HEK293 (cell line): ENCODE results near the gene POLN.

Source experiments
- CTCF ChIA-PET: fragments of 350-600 bp; formaldehyde crosslinking; extraction: SDS; loops from one replicate; lab custom pipeline; 2021; ENCODE audit warnings: antibody characterized with exemption; lab: Yijun Ruan, JAX
- POLR2A ChIA-PET: fragments of 300-600 bp; formaldehyde crosslinking; extraction: SDS; loops from one replicate; lab custom pipeline; 2020; ENCODE audit warnings: antibody characterized with exemption, inconsistent platforms; lab: Yijun Ruan, JAX
- H3K27ac ChIP-seq: fragments of 200-500 bp; sonication (Bioruptor generic); 2 replicates; pipeline ENCODE4 v1.5.1; 2014; ENCODE audit warnings: low read depth, low read length, control low read depth, inconsistent platforms; ENCODE audit errors: extremely low read depth
- H3K36me3 ChIP-seq, 2 experiments: fragments of 200-500 bp in 1 of 2; sonication (Bioruptor generic) in 1 of 2; 1 replicate in 1 of 2; 2 replicates in 1 of 2; pipeline ENCODE4 v1.5.1; 2014 to 2017; ENCODE audit warnings: inconsistent platforms in 2 of 2, low read length in 2 of 2; ENCODE audit not compliant: control insufficient read depth in 2 of 2, insufficient read depth in 1 of 2
- H3K4me1 ChIP-seq: fragments of 200-500 bp; sonication (Bioruptor generic); 2 replicates; pipeline ENCODE4 v1.5.1; 2014; ENCODE audit warnings: mild to moderate bottlenecking, low read length, inconsistent platforms; ENCODE audit not compliant: control insufficient read depth, insufficient read depth
- H3K4me3 ChIP-seq: 2 replicates; pipeline ENCODE4 v1.5.1; 2011; ENCODE audit warnings: low read depth, mild to moderate bottlenecking, control low read depth, low read length, moderate library complexity
- H3K9me3 ChIP-seq: fragments of 200-500 bp; sonication (Bioruptor generic); 2 replicates; pipeline ENCODE4 v1.5.1; 2014; ENCODE audit warnings: low read depth, low read length, inconsistent platforms; ENCODE audit not compliant: control insufficient read depth, insufficient read depth
- EGR2 ChIP-seq: fragments of 450-650 bp; formaldehyde crosslinking; IDR thresholded peaks from 2 replicates; pipeline ENCODE4 v1.5.1; 2016; ENCODE audit warnings: low read depth, missing biosample characterization, missing genetic modification characterization
- KLF8 ChIP-seq: fragments of 450-650 bp; formaldehyde crosslinking; IDR thresholded peaks from 2 replicates; pipeline ENCODE4 v1.5.1; 2016; ENCODE audit warnings: missing biosample characterization, missing genetic modification characterization
- PRDM6 ChIP-seq: fragments of 450-650 bp; formaldehyde crosslinking; IDR thresholded peaks from 2 replicates; pipeline ENCODE4 v1.5.1; 2017; ENCODE audit warnings: missing biosample characterization, missing genetic modification characterization
- ZBTB17 ChIP-seq: fragments of 450-650 bp; formaldehyde crosslinking; IDR thresholded peaks from 2 replicates; pipeline ENCODE4 v1.5.1; 2016; ENCODE audit warnings: missing biosample characterization, missing genetic modification characterization
- ZBTB20 ChIP-seq: fragments of 450-650 bp; formaldehyde crosslinking; IDR thresholded peaks from 2 replicates; pipeline ENCODE4 v1.5.1; 2016; ENCODE audit warnings: missing biosample characterization, missing genetic modification characterization
- ZBTB48 ChIP-seq: fragments of 450-650 bp; formaldehyde crosslinking; IDR thresholded peaks from 2 replicates; pipeline ENCODE4 v1.5.1; 2016; ENCODE audit warnings: missing biosample characterization, missing genetic modification characterization
- ZEB2 ChIP-seq: fragments of 450-650 bp; formaldehyde crosslinking; IDR thresholded peaks from 2 replicates; pipeline ENCODE4 v1.5.1; 2016; ENCODE audit warnings: missing biosample characterization, missing genetic modification characterization
- ZFHX2 ChIP-seq: fragments of 450-650 bp; formaldehyde crosslinking; conservative IDR thresholded peaks from 2 replicates; pipeline ENCODE4 v1.5.1; 2016; ENCODE audit warnings: missing biosample characterization, missing genetic modification characterization
- ZNF16 ChIP-seq: fragments of 450-650 bp; formaldehyde crosslinking; IDR thresholded peaks from 2 replicates; pipeline ENCODE4 v1.5.1; 2016; ENCODE audit warnings: low read depth, missing biosample characterization, missing genetic modification characterization
- ZNF2 ChIP-seq: fragments of 450-650 bp; formaldehyde crosslinking; IDR thresholded peaks from 2 replicates; pipeline ENCODE4 v1.5.1; 2016; ENCODE audit warnings: missing biosample characterization, missing genetic modification characterization
- ZNF239 ChIP-seq: fragments of 450-650 bp; formaldehyde crosslinking; IDR thresholded peaks from 2 replicates; pipeline ENCODE4 v1.5.1; 2016; ENCODE audit warnings: missing biosample characterization, missing genetic modification characterization
- ZNF302 ChIP-seq: fragments of 450-650 bp; formaldehyde crosslinking; IDR thresholded peaks from 2 replicates; pipeline ENCODE4 v1.5.1; 2016; ENCODE audit warnings: missing biosample characterization, missing genetic modification characterization, low read depth
- ZNF311 ChIP-seq: fragments of 450-650 bp; formaldehyde crosslinking; IDR thresholded peaks from 2 replicates; pipeline ENCODE4 v1.5.1; 2017; ENCODE audit warnings: missing biosample characterization, missing genetic modification characterization, borderline replicate concordance
- ZNF335 ChIP-seq: fragments of 450-650 bp; formaldehyde crosslinking; conservative IDR thresholded peaks from 2 replicates; pipeline ENCODE4 v1.5.1; 2016; ENCODE audit warnings: missing biosample characterization, missing genetic modification characterization
- ZNF366 ChIP-seq: fragments of 450-650 bp; formaldehyde crosslinking; conservative IDR thresholded peaks from 2 replicates; pipeline ENCODE4 v1.5.1; 2016; ENCODE audit warnings: missing biosample characterization, missing genetic modification characterization
- ZNF404 ChIP-seq: fragments of 450-650 bp; formaldehyde crosslinking; IDR thresholded peaks from 2 replicates; pipeline ENCODE4 v1.5.1; 2017; ENCODE audit warnings: missing biosample characterization, missing genetic modification characterization
- ZNF501 ChIP-seq: fragments of 450-650 bp; formaldehyde crosslinking; IDR thresholded peaks from 2 replicates; pipeline ENCODE4 v1.5.1; 2016; ENCODE audit warnings: missing biosample characterization, missing genetic modification characterization
- ZNF514 ChIP-seq: fragments of 450-650 bp; formaldehyde crosslinking; IDR thresholded peaks from 2 replicates; pipeline ENCODE4 v1.5.1; 2016; ENCODE audit warnings: missing biosample characterization, missing genetic modification characterization
- ZNF707 ChIP-seq: fragments of 450-650 bp; formaldehyde crosslinking; IDR thresholded peaks from 2 replicates; pipeline ENCODE4 v1.5.1; 2016; ENCODE audit warnings: missing biosample characterization, missing genetic modification characterization
- ZSCAN5A ChIP-seq: fragments of 450-650 bp; formaldehyde crosslinking; IDR thresholded peaks from 2 replicates; pipeline ENCODE4 v1.5.1; 2016; ENCODE audit warnings: missing biosample characterization, missing genetic modification characterization
- TF ChIP-seq, protein P1 (sequence below): fragments of 450-650 bp; formaldehyde crosslinking; IDR thresholded peaks from 2 replicates; pipeline ENCODE4 v1.5.1; 2017; ENCODE audit warnings: missing biosample characterization, missing genetic modification characterization
- TF ChIP-seq, protein P2 (sequence below): fragments of 450-650 bp; formaldehyde crosslinking; IDR thresholded peaks from 2 replicates; pipeline ENCODE4 v1.5.1; 2016; ENCODE audit warnings: missing biosample characterization, missing genetic modification characterization, borderline replicate concordance

The POLN gene

DNA sequence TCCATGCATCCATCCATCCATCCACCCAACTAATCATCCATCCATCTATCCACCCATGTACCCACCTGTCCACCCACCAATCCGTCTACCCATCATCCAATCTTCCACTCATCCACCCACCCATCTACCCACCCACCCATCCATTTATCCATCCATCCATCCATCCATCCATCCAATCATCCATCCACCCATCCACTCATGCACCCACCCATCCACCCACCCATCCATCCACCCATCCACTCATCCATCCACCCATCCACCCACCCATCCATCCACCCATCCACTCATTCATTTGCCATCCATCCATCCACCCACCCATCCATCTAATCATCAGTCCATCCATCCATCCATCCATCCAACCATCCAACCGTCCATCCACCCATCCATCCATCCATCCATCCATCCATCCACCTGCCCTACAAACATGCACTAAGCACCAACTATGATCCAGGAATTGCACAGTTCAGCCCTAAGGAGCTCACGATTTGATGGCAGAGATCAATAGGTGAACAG is 41.3 kb upstream of the POLN start:
- Histone ChIP-seq H3K4me1 (no peaks in the 10 kb centered on the region), H3K36me3 (no peaks in the 10 kb centered on the region), H3K4me3 (no peak overlapping the region), H3K9me3 (no peaks in the 10 kb centered on the region), H3K27ac (no peak overlapping the region)
- POLR2A ChIA-PET: no interaction called here
- TF ChIP-seq ZSCAN5A (no peak), ZNF366 (peak; percentile 90), ZFHX2 (tag by site-specific recombination) (peak; percentile 81), ZBTB17 (tag by site-specific recombination) (peak; percentile 46; the same call in 1 of the 2 replicates), EGR2 (peak; percentile 97)
- CTCF ChIA-PET: interaction anchor here (0.6 kb wide), 1 partner anchor 852 kb away, joined by 3 read pairs; no protein-coding TSS in a partner anchor

DNA sequence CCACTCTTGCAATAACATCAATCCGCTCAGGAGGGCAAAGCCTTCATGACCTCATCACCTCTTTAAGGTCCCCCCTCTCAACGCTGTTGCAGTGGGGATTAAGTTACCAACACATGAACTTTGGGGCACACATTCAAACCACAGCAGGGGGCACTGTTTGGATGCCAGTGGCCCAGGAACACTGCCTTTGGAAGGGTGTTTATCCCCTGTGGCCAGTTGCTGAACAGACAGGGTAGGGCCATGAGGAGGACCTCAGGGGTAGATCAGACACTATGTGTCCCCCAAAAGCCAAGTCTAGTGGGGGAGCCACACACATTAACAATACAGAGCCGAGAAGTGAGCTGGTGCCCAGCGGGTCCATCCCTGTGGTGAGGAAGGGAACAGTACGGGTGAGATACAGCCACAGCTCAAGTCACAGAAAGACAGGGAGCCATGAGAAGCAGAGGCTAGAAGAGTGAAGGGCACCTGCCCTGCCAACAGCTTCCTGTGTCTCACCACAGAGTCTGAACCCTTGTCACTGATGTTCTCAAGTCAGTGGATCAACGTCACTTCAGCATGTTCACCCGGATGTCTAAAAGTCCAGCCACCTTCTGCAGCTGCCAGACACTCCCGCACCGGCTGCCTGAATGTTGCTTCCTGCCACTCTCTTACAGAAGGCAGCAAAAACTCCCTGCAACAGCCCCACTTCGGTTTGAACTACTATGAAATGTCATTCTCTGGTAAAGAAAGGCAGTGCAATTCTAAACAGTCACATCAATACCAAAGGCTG is 39.8 kb upstream of the POLN start:
- TF ChIP-seq ZNF707: no peak
- TF ChIP-seq EGR2: no peak
- TF ChIP-seq ZBTB48 (tag by site-specific recombination): no peak
- TF ChIP-seq, protein P1, sequence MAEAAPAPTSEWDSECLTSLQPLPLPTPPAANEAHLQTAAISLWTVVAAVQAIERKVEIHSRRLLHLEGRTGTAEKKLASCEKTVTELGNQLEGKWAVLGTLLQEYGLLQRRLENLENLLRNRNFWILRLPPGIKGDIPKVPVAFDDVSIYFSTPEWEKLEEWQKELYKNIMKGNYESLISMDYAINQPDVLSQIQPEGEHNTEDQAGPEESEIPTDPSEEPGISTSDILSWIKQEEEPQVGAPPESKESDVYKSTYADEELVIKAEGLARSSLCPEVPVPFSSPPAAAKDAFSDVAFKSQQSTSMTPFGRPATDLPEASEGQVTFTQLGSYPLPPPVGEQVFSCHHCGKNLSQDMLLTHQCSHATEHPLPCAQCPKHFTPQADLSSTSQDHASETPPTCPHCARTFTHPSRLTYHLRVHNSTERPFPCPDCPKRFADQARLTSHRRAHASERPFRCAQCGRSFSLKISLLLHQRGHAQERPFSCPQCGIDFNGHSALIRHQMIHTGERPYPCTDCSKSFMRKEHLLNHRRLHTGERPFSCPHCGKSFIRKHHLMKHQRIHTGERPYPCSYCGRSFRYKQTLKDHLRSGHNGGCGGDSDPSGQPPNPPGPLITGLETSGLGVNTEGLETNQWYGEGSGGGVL (tag by site-specific recombination): peak; percentile 80
- no peak overlapping the region for H3K4me3 ChIP-seq
- no peak overlapping the region for H3K27ac ChIP-seq
- no peaks in the 10 kb centered on the region for H3K4me1 ChIP-seq
- ChIA-PET POLR2A (no interaction called here), CTCF (interaction anchor here (0.9 kb wide), 1 partner anchor 160 kb away, joined by 3 read pairs; no protein-coding TSS in a partner anchor)
- H3K36me3 ChIP-seq: no peaks in the 10 kb centered on the region
- H3K9me3 ChIP-seq: no peaks in the 10 kb centered on the region

DNA sequence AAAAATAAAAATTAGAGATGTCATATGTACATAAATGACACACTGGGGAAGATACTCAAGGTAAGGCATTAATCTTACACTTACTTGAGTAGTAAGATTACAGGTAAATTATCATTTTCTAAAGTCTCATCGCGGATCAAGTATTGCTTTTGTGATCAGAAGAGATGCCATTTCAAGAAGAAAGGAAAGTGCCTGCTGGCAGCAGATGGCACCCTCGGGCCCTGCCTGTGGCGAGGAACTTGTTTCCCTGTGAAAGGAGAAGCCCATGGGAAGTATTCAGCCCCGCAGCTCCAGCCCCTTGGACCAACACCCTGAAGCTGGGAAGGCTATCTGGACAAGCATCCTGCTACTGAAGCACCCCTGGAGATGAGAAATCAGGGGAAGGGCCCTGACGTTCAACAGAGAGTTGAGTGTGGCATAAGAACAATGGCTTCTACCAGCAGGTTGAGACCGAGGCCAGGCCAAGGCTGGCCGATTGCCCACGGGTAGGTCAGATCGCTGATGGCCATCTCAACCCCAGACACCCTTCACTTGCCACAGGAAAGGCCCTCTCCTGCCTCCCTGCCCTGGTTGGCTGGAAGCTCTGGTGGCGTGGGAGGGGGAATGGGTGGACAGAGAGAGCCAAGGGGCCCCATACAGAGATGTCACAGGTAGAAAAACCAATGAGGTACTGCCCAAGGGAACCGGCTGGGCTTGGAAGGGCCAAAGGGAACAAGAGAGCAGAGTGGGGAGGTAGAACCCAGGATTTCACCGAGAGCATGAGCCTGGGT is 38.8 kb upstream of the POLN start:
- Histone ChIP-seq H3K9me3 (no peaks in the 10 kb centered on the region), H3K36me3 (no peaks in the 10 kb centered on the region), H3K4me1 (no peaks in the 10 kb centered on the region), H3K27ac (no peak overlapping the region), H3K4me3 (no peak overlapping the region)
- CTCF ChIA-PET: no interaction called here
- POLR2A ChIA-PET: no interaction called here
- TF ChIP-seq ZNF2 (tag by site-specific recombination) (no peak), PRDM6 (tag by site-specific recombination) (no peak), ZBTB20 (no peak), ZNF335 (tag by site-specific recombination) (no peak), ZNF302 (tag by site-specific recombination) (no peak), ZNF404 (tag by site-specific recombination) (no peak), KLF8 (tag by site-specific recombination) (no peak), ZNF16 (tag by site-specific recombination) (no peak), ZNF311 (no peak), ZEB2 (tag by site-specific recombination) (no peak), ZNF239 (tag by site-specific recombination) (no peak), ZNF501 (tag by site-specific recombination) (no peak), ZNF514 (tag by site-specific recombination) (no peak)
- TF ChIP-seq, protein P2, sequence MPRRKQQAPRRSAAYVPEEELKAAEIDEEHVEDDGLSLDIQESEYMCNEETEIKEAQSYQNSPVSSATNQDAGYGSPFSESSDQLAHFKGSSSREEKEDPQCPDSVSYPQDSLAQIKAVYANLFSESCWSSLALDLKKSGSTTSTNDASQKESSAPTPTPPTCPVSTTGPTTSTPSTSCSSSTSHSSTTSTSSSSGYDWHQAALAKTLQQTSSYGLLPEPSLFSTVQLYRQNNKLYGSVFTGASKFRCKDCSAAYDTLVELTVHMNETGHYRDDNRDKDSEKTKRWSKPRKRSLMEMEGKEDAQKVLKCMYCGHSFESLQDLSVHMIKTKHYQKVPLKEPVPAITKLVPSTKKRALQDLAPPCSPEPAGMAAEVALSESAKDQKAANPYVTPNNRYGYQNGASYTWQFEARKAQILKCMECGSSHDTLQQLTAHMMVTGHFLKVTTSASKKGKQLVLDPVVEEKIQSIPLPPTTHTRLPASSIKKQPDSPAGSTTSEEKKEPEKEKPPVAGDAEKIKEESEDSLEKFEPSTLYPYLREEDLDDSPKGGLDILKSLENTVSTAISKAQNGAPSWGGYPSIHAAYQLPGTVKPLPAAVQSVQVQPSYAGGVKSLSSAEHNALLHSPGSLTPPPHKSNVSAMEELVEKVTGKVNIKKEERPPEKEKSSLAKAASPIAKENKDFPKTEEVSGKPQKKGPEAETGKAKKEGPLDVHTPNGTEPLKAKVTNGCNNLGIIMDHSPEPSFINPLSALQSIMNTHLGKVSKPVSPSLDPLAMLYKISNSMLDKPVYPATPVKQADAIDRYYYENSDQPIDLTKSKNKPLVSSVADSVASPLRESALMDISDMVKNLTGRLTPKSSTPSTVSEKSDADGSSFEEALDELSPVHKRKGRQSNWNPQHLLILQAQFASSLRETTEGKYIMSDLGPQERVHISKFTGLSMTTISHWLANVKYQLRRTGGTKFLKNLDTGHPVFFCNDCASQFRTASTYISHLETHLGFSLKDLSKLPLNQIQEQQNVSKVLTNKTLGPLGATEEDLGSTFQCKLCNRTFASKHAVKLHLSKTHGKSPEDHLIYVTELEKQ: no peak
